K562 (cell line): ENCODE results near the gene TBXA2R.

Experiments
- RAD21 ChIP-seq, 2 experiments: fragments of 250-450 bp in 1 of 2; fragments of 450-650 bp in 1 of 2; sonication (Bioruptor Pico) in 1 of 2; formaldehyde crosslinking in 1 of 2; IDR thresholded peaks in 1 of 2; conservative IDR thresholded peaks in 1 of 2; 2 replicates each; pipeline versions ENCODE4 v1.4.0 to v1.8.0; 2020 to 2022; ENCODE audit warnings: mild to moderate bottlenecking in 2 of 2, moderate library complexity in 1 of 2
- RAD51 ChIP-seq: fragments of 450-650 bp; IDR thresholded peaks from 2 replicates; pipeline ENCODE4 v1.7.1; 2016; ENCODE audit warnings: low read depth, mild to moderate bottlenecking, borderline replicate concordance
- TF ChIP-seq, protein P1 (sequence below): fragments of 450-650 bp; IDR thresholded peaks from 2 replicates; pipeline ENCODE4 v1.6.1; 2014; ENCODE audit warnings: low read depth, mild to moderate bottlenecking, moderate library complexity, borderline replicate concordance

DNA sequence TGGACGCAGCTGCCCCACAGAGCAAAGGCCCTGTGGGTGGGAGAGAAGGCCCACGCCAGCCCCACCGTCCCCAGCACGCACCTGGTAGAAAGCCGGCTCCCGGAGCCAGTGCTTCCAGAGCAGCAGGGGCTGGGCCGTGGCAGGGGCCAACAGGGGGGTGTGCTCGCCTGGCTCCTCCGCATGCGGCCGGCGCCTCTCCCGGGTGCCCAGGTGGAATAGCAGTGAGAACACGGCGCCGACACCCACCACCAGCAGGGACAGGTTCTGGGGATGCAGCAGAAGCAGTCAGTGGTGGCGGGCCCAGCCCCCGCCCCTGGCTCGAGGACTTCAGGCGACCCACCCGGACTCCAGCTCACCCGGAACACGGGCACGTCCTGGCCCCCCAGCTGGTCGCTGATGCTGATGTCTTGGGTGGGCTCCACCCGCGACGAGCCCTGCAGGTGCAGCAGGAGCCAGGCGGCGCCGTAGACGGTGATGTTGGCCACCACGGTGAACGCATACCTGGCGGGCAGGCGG, 58.9 kb downstream of the TBXA2R start:
- TF ChIP-seq RAD21 (CRISPR knock-in tag; conservative IDR thresholded peaks at IDR 0.05 in 1 of 2, IDR thresholded peaks at IDR 0.05 in 1 of 2) (no peak), RAD51 (no peak)
- TF ChIP-seq, protein P1, sequence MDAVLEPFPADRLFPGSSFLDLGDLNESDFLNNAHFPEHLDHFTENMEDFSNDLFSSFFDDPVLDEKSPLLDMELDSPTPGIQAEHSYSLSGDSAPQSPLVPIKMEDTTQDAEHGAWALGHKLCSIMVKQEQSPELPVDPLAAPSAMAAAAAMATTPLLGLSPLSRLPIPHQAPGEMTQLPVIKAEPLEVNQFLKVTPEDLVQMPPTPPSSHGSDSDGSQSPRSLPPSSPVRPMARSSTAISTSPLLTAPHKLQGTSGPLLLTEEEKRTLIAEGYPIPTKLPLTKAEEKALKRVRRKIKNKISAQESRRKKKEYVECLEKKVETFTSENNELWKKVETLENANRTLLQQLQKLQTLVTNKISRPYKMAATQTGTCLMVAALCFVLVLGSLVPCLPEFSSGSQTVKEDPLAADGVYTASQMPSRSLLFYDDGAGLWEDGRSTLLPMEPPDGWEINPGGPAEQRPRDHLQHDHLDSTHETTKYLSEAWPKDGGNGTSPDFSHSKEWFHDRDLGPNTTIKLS, result no peak
